Measurements from ENCODE around the gene IGFL4.

DNA sequence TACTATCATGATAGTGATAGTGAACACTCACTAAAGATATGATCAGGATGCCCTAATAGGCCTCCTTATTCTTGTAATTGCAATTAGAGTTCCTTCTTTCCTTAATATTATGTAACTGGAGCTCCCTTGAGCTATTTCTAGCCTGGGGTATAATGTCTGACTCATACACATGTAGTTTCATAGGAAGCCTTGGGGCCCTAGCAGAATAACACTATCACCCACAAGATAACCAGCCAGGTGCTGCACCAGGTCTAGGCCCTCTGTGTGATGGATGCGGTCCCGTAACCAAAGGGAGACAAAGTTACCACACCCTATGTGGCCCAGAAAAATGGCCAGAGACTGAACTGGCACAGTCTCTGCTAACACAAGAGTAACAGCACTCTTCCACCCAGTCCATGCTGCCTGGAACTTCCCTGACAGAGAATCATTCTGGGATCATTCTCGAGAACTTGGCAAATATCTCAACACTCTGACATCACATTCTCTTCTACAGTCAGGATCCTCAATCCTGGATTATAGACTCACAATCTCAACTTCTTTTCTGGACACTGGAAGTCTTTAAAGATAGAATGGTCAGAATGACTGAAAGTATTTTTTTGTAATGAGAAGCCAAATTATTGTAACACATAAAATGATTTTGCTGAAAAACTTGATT is 32.6 kb upstream of the IGFL4 start:
- TF ChIP-seq RFX5 (IDR thresholded peaks at IDR 0.05; ENCODE audit: borderline replicate concordance, low read depth, low read length): no peak
- TF ChIP-seq, protein P1, sequence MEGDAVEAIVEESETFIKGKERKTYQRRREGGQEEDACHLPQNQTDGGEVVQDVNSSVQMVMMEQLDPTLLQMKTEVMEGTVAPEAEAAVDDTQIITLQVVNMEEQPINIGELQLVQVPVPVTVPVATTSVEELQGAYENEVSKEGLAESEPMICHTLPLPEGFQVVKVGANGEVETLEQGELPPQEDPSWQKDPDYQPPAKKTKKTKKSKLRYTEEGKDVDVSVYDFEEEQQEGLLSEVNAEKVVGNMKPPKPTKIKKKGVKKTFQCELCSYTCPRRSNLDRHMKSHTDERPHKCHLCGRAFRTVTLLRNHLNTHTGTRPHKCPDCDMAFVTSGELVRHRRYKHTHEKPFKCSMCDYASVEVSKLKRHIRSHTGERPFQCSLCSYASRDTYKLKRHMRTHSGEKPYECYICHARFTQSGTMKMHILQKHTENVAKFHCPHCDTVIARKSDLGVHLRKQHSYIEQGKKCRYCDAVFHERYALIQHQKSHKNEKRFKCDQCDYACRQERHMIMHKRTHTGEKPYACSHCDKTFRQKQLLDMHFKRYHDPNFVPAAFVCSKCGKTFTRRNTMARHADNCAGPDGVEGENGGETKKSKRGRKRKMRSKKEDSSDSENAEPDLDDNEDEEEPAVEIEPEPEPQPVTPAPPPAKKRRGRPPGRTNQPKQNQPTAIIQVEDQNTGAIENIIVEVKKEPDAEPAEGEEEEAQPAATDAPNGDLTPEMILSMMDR (IDR thresholded peaks at IDR 0.05; ENCODE audit: control extremely low read depth in 1 of 3, insufficient read depth in 1 of 3, low read depth in 1 of 3, low read length in 3 of 3): no peak
- no peak for TF ChIP-seq NRF1 (IDR thresholded peaks at IDR 0.05; ENCODE audit: low read depth, low read length)
- TF ChIP-seq EZH2 (IDR thresholded peaks at IDR 0.05; ENCODE audit: low read depth, low read length, severe bottlenecking): no peak
- TF ChIP-seq CREB1 (IDR thresholded peaks at IDR 0.05): no peak
- no peak for TF ChIP-seq YY1 (IDR thresholded peaks at IDR 0.05; ENCODE audit: low read depth, low read length)
- TF ChIP-seq FOSL1 (IDR thresholded peaks at IDR 0.05; ENCODE audit: insufficient read depth, low read depth, low read length): no peak
- TF ChIP-seq EP300 (IDR thresholded peaks at IDR 0.05; ENCODE audit: borderline replicate concordance in 1 of 2, low read depth in 2 of 2, low read length in 2 of 2): no peak
- no peak for TF ChIP-seq EGR1 (IDR thresholded peaks at IDR 0.05; ENCODE audit: borderline replicate concordance, low read depth, low read length)
- TF ChIP-seq SRF (IDR thresholded peaks at IDR 0.05; ENCODE audit: low read depth, low read length): no peak
- TF ChIP-seq, protein P2, sequence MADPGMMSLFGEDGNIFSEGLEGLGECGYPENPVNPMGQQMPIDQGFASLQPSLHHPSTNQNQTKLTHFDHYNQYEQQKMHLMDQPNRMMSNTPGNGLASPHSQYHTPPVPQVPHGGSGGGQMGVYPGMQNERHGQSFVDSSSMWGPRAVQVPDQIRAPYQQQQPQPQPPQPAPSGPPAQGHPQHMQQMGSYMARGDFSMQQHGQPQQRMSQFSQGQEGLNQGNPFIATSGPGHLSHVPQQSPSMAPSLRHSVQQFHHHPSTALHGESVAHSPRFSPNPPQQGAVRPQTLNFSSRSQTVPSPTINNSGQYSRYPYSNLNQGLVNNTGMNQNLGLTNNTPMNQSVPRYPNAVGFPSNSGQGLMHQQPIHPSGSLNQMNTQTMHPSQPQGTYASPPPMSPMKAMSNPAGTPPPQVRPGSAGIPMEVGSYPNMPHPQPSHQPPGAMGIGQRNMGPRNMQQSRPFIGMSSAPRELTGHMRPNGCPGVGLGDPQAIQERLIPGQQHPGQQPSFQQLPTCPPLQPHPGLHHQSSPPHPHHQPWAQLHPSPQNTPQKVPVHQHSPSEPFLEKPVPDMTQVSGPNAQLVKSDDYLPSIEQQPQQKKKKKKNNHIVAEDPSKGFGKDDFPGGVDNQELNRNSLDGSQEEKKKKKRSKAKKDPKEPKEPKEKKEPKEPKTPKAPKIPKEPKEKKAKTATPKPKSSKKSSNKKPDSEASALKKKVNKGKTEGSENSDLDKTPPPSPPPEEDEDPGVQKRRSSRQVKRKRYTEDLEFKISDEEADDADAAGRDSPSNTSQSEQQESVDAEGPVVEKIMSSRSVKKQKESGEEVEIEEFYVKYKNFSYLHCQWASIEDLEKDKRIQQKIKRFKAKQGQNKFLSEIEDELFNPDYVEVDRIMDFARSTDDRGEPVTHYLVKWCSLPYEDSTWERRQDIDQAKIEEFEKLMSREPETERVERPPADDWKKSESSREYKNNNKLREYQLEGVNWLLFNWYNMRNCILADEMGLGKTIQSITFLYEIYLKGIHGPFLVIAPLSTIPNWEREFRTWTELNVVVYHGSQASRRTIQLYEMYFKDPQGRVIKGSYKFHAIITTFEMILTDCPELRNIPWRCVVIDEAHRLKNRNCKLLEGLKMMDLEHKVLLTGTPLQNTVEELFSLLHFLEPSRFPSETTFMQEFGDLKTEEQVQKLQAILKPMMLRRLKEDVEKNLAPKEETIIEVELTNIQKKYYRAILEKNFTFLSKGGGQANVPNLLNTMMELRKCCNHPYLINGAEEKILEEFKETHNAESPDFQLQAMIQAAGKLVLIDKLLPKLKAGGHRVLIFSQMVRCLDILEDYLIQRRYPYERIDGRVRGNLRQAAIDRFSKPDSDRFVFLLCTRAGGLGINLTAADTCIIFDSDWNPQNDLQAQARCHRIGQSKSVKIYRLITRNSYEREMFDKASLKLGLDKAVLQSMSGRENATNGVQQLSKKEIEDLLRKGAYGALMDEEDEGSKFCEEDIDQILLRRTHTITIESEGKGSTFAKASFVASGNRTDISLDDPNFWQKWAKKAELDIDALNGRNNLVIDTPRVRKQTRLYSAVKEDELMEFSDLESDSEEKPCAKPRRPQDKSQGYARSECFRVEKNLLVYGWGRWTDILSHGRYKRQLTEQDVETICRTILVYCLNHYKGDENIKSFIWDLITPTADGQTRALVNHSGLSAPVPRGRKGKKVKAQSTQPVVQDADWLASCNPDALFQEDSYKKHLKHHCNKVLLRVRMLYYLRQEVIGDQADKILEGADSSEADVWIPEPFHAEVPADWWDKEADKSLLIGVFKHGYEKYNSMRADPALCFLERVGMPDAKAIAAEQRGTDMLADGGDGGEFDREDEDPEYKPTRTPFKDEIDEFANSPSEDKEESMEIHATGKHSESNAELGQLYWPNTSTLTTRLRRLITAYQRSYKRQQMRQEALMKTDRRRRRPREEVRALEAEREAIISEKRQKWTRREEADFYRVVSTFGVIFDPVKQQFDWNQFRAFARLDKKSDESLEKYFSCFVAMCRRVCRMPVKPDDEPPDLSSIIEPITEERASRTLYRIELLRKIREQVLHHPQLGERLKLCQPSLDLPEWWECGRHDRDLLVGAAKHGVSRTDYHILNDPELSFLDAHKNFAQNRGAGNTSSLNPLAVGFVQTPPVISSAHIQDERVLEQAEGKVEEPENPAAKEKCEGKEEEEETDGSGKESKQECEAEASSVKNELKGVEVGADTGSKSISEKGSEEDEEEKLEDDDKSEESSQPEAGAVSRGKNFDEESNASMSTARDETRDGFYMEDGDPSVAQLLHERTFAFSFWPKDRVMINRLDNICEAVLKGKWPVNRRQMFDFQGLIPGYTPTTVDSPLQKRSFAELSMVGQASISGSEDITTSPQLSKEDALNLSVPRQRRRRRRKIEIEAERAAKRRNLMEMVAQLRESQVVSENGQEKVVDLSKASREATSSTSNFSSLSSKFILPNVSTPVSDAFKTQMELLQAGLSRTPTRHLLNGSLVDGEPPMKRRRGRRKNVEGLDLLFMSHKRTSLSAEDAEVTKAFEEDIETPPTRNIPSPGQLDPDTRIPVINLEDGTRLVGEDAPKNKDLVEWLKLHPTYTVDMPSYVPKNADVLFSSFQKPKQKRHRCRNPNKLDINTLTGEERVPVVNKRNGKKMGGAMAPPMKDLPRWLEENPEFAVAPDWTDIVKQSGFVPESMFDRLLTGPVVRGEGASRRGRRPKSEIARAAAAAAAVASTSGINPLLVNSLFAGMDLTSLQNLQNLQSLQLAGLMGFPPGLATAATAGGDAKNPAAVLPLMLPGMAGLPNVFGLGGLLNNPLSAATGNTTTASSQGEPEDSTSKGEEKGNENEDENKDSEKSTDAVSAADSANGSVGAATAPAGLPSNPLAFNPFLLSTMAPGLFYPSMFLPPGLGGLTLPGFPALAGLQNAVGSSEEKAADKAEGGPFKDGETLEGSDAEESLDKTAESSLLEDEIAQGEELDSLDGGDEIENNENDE (IDR thresholded peaks at IDR 0.05; ENCODE audit: insufficient replicate concordance, low read length): no peak
- TF ChIP-seq SP1 (IDR thresholded peaks at IDR 0.05; ENCODE audit: low read depth, low read length): no peak
